ENCODE data around the gene CWC27.
"Not testable (repeated sequence)": the region's sequence is repeated elsewhere in the genome, so short reads cannot be mapped to it uniquely, and the experiment has no call there.

CWC27 gene

DNA sequence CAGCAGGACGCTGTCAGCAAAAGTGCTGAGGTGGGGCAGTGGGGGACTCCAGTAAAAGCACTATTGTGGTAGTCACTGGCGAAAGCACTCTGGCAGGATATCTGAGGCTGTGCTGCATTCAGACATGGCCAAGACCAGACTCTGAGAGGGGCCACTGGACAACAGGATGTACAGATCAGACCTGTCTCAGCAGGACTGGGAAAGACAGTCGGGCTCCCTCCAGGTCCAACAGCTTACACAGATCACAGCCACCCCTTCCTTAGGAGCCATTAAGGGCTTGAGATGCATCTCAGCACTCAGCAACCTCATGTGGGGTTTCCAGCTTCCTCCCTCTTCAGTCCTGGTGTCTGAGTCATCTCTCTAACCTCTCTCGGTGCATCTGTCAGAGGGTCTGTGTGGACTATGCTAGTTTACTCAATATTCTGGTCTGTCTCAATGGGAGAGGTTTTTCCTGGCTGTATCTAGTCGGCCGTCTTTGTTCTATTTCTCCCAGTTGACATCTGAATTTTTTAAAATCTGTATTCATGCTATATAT lies 154.5 kb downstream of the CWC27 start:
- peak; percentile 80 for DNase-seq (ENCODE audit: low read depth)

DNA sequence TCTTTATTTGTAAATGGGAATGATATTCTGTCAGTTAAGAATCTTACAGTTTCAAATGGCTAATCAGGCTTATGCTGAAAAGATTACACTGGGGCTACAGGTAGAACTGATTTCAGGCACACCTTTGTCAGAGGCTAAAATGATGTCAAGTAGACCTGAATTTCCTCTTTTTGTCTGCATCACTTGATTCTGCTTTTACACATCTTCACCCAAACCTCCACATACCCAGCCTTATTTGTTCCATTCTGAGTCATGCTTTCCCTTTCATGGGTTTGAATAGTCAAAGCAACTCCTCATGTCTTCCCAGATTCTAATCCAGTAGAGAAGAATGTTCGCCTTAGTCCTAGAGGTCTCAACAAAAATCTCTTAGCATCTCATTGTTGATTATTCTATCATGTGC lies 156.4 kb downstream of the CWC27 start:
- no peak for DNase-seq (ENCODE audit: low read depth)

GRCh38 chr5:64929833-64930232 lies 161.1 kb downstream of the CWC27 start:
- DNase-seq (ENCODE audit: low read depth) = no peak

DNA sequence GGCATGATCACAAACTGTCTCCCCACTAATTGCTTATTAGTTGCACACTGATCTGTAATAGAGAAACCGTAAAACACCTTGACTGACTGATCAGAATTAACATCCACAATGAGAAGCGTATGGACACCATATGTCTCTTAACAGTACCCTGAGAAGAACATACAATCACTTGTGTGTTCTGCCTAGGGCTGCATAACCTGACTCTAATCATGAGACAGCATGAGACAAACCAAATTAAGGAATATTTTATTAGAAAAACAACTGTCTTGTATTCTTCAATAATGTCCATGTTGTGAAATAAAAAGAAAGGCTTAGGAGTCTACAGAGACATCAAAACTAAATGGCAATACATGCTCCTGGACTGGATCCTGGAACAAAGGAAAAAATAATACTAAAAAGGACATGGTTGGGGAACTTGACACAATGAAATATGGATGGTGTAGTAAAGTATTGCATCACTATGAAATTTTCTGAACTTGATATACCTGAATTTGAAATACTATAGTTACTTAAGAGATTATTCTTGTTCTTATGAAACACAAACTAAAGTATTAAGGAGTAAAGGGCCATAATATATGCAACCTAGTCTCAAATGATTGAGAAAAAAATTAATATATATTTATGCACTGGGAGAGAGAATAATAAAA lies 162.1 kb downstream of the CWC27 start:
- no peak for DNase-seq (ENCODE audit: low read depth)

GRCh38 chr5:64939422-64939771 lies 170.7 kb downstream of the CWC27 start:
- DNase-seq (ENCODE audit: low read depth) = not testable (repeated sequence)

DNA sequence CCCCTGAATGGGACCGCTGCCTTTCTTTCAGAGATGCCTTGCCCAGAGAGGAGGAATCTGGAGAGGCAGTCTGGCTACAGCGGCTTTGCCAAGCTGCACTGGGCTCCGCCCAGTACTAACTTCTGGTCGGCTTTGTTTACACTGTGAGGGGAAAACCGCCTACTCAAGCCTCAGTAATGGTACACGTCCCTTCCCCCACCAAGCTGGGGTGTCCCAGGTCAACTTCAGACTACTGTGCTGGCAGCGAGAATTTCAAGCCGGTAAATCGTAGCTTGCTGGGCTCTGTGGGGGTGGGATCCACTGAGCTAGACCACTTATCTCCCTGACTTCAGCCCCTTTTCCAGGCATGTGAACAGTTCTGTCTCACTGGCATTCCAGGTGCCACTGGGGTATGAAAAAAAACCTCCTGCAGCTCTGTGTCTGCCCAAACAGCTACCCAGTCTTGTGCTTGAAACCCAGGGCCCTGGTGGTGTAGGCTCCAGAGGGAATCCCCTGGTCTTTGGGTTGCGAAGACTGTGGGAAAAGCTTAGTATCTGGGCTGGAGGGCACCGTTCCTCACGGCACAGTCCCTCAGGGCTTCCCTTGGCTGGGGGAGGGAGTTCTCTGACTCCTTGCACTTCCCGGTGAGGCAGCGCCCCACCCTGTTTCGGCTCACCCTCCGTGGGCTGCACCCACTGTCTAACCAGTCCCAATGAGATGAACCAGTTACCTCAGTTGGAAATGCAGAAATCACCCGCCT lies 171.2 kb downstream of the CWC27 start:
- peak; percentile 50 for DNase-seq (ENCODE audit: low read depth)

- DNase-seq (ENCODE audit: low read depth) = no peak
Observed at GRCh38 chr5:64942460-64942859, 173.7 kb downstream of the CWC27 start.

GRCh38 chr5:64944868-64945267 lies 176.1 kb downstream of the CWC27 start:
- DNase-seq (ENCODE audit: low read depth) = no peak

- no peak for DNase-seq (ENCODE audit: low read depth)
Observed at GRCh38 chr5:64947031-64947430, 178.3 kb downstream of the CWC27 start.

DNA sequence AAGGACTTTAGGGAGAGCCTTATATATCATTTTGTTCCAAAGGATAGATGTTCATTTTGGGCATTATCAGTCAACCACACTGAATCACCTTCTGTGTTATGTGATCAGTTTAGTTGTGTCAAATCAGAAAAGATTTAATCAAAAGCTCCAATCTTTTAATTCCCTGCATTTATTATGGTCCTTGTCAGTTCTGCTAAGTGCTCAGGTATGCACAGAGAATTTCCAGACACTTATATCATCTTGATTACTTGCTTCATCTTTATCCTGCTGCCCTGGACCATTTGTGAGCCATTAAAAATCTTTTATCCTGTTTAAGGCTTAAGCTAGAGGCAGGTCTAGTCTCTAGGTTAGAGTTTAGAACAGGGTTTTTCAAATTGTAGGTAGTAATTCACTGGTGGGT lies 179.1 kb downstream of the CWC27 start:
- DNase-seq (ENCODE audit: low read depth) = no peak

- no peak for DNase-seq (ENCODE audit: low read depth)
Observed at GRCh38 chr5:64949331-64949730, 180.6 kb downstream of the CWC27 start.

- DNase-seq (ENCODE audit: low read depth) = no peak
Observed at GRCh38 chr5:64952951-64953673, 184.4 kb downstream of the CWC27 start.

DNA sequence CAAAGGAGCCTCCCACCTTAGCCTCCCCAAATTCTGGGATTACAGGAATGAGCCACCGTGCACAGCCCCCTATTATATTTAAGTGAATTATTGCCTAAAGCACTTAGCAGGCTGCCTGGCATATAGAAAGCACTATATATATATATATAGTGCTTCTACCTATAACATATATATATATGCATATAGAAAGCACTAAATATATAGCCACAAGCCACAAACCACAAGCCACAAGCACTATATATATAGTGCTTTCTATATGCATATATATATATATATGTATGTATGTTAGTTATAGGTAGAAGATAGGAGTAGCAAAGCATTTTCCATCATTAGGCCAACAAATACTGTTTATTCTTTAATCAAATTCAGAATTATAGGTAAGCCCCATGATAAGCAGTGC lies 185.8 kb downstream of the CWC27 start:
- no peak for DNase-seq (ENCODE audit: low read depth)

DNA sequence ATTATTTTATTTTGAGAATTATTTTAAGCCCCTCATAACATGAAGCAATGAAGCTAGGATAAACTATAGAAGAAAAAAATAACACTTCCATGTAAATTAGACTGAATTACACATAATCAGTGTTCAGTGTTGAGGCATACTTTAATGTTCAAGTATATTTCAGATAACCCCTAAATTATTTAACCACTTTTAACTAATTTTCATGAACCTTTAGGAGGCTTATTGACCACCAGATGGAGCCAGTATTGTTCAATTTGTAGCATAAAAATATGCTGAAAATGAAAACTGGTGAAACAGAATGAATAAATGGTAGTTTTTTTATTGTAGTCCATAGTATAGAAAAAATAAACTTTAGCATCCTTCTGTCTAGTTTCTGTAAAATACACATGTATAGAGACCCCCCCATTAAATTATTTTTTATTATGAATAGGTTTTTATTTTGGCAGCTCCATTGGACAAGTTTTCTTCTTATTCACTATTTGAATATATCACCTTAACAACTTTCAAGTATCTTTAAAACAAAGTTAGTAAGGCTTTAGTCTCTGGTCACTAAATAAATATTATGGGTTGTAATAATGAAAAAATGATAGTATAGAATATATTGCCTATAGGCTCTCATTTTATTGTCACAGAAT lies 190.1 kb downstream of the CWC27 start:
- peak; percentile 77 for DNase-seq (ENCODE audit: low read depth)

GRCh38 chr5:64963278-64963677 lies 194.5 kb downstream of the CWC27 start:
- no peak for DNase-seq (ENCODE audit: low read depth)

- DNase-seq (ENCODE audit: low read depth) = no peak
Observed at GRCh38 chr5:64968591-64969110, 199.9 kb downstream of the CWC27 start.

GRCh38 chr5:64969578-64969977 lies 200.8 kb downstream of the CWC27 start:
- no peak for DNase-seq (ENCODE audit: low read depth)

GRCh38 chr5:64971513-64971912 lies 202.8 kb downstream of the CWC27 start:
- DNase-seq (ENCODE audit: low read depth) = peak; percentile 60

DNA sequence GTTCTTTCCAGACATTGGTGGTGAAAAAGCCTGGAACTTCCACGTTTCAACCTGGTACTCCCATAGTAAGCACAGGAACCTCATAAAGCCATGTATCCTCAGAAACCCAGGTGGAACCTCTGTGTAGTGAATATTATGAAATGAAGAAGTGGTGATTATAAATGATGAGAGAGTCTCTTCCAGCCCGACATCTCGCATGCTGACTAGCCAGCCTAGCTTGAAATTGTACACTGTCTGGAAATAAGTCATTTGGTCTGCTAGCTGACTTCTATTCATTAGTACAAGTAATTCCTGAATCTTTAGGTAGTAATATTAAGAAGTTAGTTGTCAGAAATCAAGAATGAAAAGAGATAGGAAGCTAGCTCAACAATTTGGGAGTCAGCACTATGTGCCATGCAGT lies 203.3 kb downstream of the CWC27 start:
- DNase-seq (ENCODE audit: low read depth) = no peak

GRCh38 chr5:64972591-64972990 lies 203.9 kb downstream of the CWC27 start:
- peak; percentile 43 for DNase-seq (ENCODE audit: low read depth)

- DNase-seq (ENCODE audit: low read depth) = no peak
Observed at GRCh38 chr5:64973215-64973614, 204.5 kb downstream of the CWC27 start.

- peak; percentile 48 for DNase-seq (ENCODE audit: low read depth)
Observed at GRCh38 chr5:64977779-64978178, 209.0 kb downstream of the CWC27 start.

Measured in ELR (cell line).